Ovary (tissue), 9 donors: Measurements from ENCODE around the gene MDGA2. TPM values are rescaled to one million over a fixed set of nuclear protein-coding genes. Genes with fewer than 3 reads are reported as not detected.

Source experiments
- DNase-seq, 5 donors: peaks; one replicate each; pipeline ENCODE4 v3.0.0-alpha.2; 2019 to 2020
- H3K27ac ChIP-seq, 2 donors: fragments of 200-600 bp; one replicate each; pipeline versions ENCODE4 v1.5.1 to v1.8.0; 2019 to 2022
- H3K27me3 ChIP-seq: fragments of 200-600 bp; one replicate; pipeline ENCODE4 v1.8.0; 2022
- H3K36me3 ChIP-seq: fragments of 200-600 bp; sonication (generic); one replicate; pipeline ENCODE4 v1.5.1; 2019
- H3K4me1 ChIP-seq: one replicate; pipeline ENCODE4 v1.8.1; 2013; ENCODE audit warnings: mild to moderate bottlenecking, moderate library complexity; ENCODE audit not compliant: insufficient read depth
- H3K4me3 ChIP-seq: fragments of 200-600 bp; sonication (generic); one replicate; pipeline ENCODE4 v1.5.1; 2017
- H3K9me3 ChIP-seq, 2 donors: fragments of 200-600 bp in 1 of 2; sonication (generic) in 1 of 2; one replicate each; pipeline versions ENCODE4 v1.5.1 to v1.8.1; 2013 to 2019; ENCODE audit warnings: mild to moderate bottlenecking in 1 of 2, moderate library complexity in 1 of 2
- CTCF ChIP-seq, 3 donors: fragments of 450-650 bp in 2 of 3; fragments of 200-600 bp in 1 of 3; IDR thresholded peaks; one replicate each; pipeline versions ENCODE4 v1.5.1 to v1.8.0; 2016 to 2022; ENCODE audit warnings: antibody characterized with exemption in 3 of 3, mild to moderate bottlenecking in 1 of 3
- EP300 ChIP-seq: sonication (generic); formaldehyde crosslinking; IDR thresholded peaks from one replicate; pipeline ENCODE4 v1.6.1; 2017; ENCODE audit warnings: antibody characterized with exemption
- POLR2A ChIP-seq: fragments of 450-650 bp; IDR thresholded peaks from one replicate; pipeline ENCODE4 v1.6.1; 2017; ENCODE audit warnings: antibody characterized with exemption, mild to moderate bottlenecking, moderate library complexity
- WGBS, 3 donors: extraction: QIAGEN DNeasy Blood & Tissue Kit in 1 of 3; methylation state at CpG; one replicate each; pipeline versions ENCODE4 v1.1.5 to v1.1.7; 2013 to 2017; 5-methylcytosine and 5-hydroxymethylcytosine counted together
- intact Hi-C, 4 donors: fragments of 100-400 bp; cut with DNase I; formaldehyde crosslinking; loops; one replicate each; pipeline versions ENCODE4 v1.11.0 to v1.15.1; 2022 to 2023
- polyA plus RNA-seq, 2 donors: library from polyadenylated mRNA; stranded (reverse); fragments of 200-250 nt in 1 of 2; fragments of 350-450 nt in 1 of 2; fragmentation: Illumina TruSeq in 1 of 2; extraction: RNeasy Lipid Tissue Mini Kit (QIAGEN cat#74804) in 1 of 2; gene quantifications; one replicate each; pipeline ENCODE4 v1.2.3, GENCODE V29; 2013 to 2014
- total RNA-seq, 7 donors: library from RNA; depleted of rRNA in 2 of 7; stranded (reverse); fragments of >200 nt in 2 of 7; fragmentation: NEBNext Ultra II Directional in 3 of 7; extraction: Animal tissue kit (Norgen Biotek cat#: 25700) in 3 of 7; gene quantifications; one replicate each; pipeline versions ENCODE4 v1.1.0 to v1.2.4, GENCODE V29; 2016 to 2023
- donor health status: DM: no; HTN: no; CAD: no; lungs with moderate emphysema.
- donor health status: DM: no; HTN: no; CAD: no.
- donor health status: Bipolar disorder and iron deficiency.
- donor health status: DM: yes; HTN: yes; CAD: no.
- donor health status: DM: no; HTN: no; CAD: no.
- donor health status: DM: yes; HTN: yes; CAD: no.

The MDGA2 gene
- total and polyA plus RNA-seq, 9 donors = 0.04 to 0.26 (median 0.18) TPM; not detected in 5

GRCh38 chr14:47509957-47510356, 165.4 kb downstream of the MDGA2 start:
- intact Hi-C loops = no loop called here
- no peak for DNase-seq
- TF ChIP-seq POLR2A = no peak
- no peak for TF ChIP-seq EP300
- no peak for TF ChIP-seq CTCF (IDR thresholded peaks at IDR 0.05)
- no peaks in the 10 kb centered on the region for H3K9me3 ChIP-seq
- WGBS, 3 donors = 72 to 83% (median 79%) methylated on average over 5 of the region's 5 CpGs
- H3K36me3 ChIP-seq = no peaks in the 10 kb centered on the region
- no peak overlapping the region for H3K4me3 ChIP-seq
- no peaks in the 10 kb centered on the region for H3K4me1 ChIP-seq
- no peak overlapping the region for H3K27ac ChIP-seq
- no peaks in the 10 kb centered on the region for H3K27me3 ChIP-seq

GRCh38 chr14:47507861-47508260, 167.5 kb downstream of the MDGA2 start:
- no peaks in the 10 kb centered on the region for H3K4me1 ChIP-seq
- TF ChIP-seq EP300 (no peak), POLR2A (no peak), CTCF (IDR thresholded peaks at IDR 0.05) (no peak)
- no peak for DNase-seq
- WGBS, 3 donors = 22 to 29% (median 22%) methylated on average over 2 of the region's 2 CpGs
- intact Hi-C loops = no loop called here
- H3K27me3 ChIP-seq = no peaks in the 10 kb centered on the region
- no peak overlapping the region for H3K27ac ChIP-seq
- no peaks in the 10 kb centered on the region for H3K9me3 ChIP-seq
- no peak overlapping the region for H3K4me3 ChIP-seq
- no peaks in the 10 kb centered on the region for H3K36me3 ChIP-seq

- intact Hi-C loops = loop anchor here in 1 of 4 donors (5.0 kb wide), 1 partner anchor 448 kb away; no protein-coding TSS in a partner anchor
- Histone ChIP-seq H3K4me1 (no peaks in the 10 kb centered on the region), H3K36me3 (no peaks in the 10 kb centered on the region), H3K27ac (no peak overlapping the region), H3K27me3 (no peaks in the 10 kb centered on the region), H3K9me3 (no peaks in the 10 kb centered on the region), H3K4me3 (no peak overlapping the region)
- TF ChIP-seq EP300 = no peak
- TF ChIP-seq CTCF (IDR thresholded peaks at IDR 0.05) = no peak
- TF ChIP-seq POLR2A = no peak
- WGBS, 3 donors = 87 to 95% (median 93%) methylated on average over 1 of the region's 1 CpG
- no peak for DNase-seq
Measured at GRCh38 chr14:47500369-47500768, 175.0 kb downstream of the MDGA2 start.

GRCh38 chr14:47490766-47491165, 184.6 kb downstream of the MDGA2 start:
- WGBS, 3 donors = 91 to 93% (median 92%) methylated on average over 4 of the region's 4 CpGs
- Histone ChIP-seq H3K27me3 (no peaks in the 10 kb centered on the region), H3K27ac (no peak overlapping the region), H3K4me3 (no peak overlapping the region), H3K4me1 (no peaks in the 10 kb centered on the region), H3K9me3 (no peaks in the 10 kb centered on the region), H3K36me3 (no peaks in the 10 kb centered on the region)
- intact Hi-C loops = no loop called here
- TF ChIP-seq CTCF (IDR thresholded peaks at IDR 0.05) (no peak), EP300 (no peak), POLR2A (no peak)
- DNase-seq = no peak
